D721Med (cell line): ENCODE data around the gene NLGN1.
A peak's percentile ranks its signal among the peaks of the same experiment; 100 is the strongest.

ENCODE experiments used
- DNase-seq: peaks from one replicate; pipeline ENCODE4 v3.0.0; 2011; ENCODE audit warnings: low spot score; ENCODE audit not compliant: insufficient read length
- FAIRE-seq: peaks from 2 replicates; lab custom pipeline; 2011; peaks lifted over from hg19 to GRCh38; lab: Jason Lieb, UNC
- TF ChIP-seq, protein P1 (sequence below): IDR thresholded peaks from 2 replicates; pipeline ENCODE4 v1.5.1; 2012; ENCODE audit warnings: mild to moderate bottlenecking, control low read depth; ENCODE audit not compliant: insufficient read depth; ENCODE audit errors: missing control alignments

Gene NLGN1

DNA sequence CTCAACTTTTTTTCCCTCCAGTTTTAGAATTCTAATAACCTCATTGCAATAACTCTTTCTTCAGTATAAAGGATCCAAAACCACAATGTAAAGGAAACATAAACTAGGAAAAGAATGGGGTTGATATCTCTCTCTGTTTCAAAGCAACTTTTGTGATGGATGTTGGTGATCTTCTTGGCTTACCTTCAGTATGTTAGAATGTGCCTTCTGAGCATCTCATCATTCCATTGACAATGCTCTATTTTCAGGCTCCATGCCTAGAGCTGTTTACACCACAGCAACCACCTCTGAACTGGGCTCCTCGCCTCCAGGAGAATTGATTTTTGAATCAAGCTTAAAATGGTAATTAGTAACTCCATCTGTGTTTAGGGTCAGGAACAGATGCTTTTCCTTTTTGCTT, 6.6 kb downstream of the NLGN1 start:
- no peak for FAIRE-seq
- no peak for DNase-seq
- TF ChIP-seq, protein P1, sequence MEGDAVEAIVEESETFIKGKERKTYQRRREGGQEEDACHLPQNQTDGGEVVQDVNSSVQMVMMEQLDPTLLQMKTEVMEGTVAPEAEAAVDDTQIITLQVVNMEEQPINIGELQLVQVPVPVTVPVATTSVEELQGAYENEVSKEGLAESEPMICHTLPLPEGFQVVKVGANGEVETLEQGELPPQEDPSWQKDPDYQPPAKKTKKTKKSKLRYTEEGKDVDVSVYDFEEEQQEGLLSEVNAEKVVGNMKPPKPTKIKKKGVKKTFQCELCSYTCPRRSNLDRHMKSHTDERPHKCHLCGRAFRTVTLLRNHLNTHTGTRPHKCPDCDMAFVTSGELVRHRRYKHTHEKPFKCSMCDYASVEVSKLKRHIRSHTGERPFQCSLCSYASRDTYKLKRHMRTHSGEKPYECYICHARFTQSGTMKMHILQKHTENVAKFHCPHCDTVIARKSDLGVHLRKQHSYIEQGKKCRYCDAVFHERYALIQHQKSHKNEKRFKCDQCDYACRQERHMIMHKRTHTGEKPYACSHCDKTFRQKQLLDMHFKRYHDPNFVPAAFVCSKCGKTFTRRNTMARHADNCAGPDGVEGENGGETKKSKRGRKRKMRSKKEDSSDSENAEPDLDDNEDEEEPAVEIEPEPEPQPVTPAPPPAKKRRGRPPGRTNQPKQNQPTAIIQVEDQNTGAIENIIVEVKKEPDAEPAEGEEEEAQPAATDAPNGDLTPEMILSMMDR: no peak

DNA sequence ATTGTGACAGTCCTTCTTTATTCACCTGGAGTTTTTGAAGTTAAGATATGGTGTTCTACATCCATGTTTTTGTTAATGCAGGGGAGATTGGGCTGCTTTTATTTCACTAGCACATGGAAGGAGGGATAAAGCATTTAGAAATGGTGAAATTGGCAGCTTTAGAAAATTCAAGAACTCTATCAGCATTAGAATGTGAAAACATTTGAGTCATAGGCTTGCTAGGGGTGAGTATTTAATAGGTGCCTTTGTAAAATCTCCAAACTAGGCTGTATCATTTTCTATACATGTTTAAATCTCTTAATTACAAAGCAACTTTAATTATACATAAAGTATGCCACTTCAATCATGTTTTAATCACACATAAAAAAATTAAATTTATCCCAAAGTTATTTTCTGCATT, 12.9 kb downstream of the NLGN1 start:
- TF ChIP-seq, protein P1: no peak
- FAIRE-seq: no peak
- DNase-seq: no peak

DNA sequence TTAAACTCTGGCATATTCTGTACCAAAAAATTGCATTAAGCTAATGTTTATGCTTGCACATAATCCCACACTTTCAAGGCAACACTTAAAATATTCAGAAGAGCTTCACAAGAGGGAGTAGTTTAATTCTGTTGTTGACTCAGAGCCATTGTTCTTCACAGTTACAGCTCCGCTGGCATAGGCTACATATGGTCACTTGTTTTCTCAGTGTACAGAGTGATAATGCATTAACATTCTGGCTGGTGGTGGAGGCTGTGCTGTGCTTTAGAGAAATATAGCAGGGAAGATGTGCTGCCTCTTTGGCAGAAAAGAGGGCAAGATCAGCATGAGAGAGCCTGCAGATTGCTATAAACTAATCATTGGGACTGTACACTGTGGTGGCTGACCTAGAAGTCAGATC, 13.3 kb downstream of the NLGN1 start:
- FAIRE-seq: no peak
- TF ChIP-seq, protein P1: no peak
- DNase-seq: no peak

DNA sequence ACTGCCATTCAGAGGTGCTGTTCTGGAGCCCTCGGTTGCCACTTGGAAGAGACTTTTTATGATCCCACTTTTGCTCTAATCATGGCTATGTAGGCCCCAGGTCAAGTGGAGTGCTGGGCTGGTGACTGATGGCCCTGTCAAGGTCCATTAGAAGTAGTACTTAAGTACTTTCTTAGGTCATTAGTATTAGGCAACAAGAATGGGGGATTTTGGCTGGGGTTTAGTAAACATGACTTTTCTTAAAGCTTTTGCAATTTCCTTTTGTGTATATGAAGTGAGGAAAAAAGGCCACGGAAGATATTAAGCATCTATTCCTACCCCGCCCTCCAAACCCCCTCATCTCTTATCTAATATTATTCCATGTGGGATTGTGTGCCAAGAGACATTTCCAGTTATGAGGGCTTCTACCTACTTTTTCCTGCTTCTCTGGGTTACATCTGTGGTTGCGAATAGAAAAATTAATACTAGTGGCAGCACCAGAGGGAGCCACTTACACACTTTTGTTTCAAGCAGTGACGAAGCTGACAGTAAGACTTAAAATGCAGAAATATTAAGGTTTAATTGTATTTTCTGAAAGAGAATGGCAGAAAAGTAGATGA, 13.9 kb downstream of the NLGN1 start:
- TF ChIP-seq, protein P1: peak; percentile 48
- FAIRE-seq (no peak), DNase-seq (no peak)

DNA sequence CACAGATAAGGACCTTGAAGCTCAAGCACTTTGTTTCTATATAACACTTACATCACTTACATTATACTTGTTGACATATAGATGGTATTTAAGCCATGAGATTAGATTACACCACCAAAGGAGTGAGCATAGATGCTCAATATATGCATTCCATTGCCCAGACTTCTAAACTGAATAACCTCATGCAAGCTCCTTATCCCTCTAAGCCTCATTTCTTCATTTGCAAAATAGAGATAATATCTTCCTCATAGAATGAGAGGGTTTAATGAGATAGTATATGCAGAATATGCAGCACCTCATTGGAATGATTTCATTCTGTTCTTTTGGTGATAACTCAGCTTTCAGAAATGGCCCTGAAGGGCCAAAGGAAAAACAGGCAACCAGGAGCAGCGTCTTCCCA, 18.5 kb downstream of the NLGN1 start:
- TF ChIP-seq, protein P1: no peak
- no peak for FAIRE-seq

DNA sequence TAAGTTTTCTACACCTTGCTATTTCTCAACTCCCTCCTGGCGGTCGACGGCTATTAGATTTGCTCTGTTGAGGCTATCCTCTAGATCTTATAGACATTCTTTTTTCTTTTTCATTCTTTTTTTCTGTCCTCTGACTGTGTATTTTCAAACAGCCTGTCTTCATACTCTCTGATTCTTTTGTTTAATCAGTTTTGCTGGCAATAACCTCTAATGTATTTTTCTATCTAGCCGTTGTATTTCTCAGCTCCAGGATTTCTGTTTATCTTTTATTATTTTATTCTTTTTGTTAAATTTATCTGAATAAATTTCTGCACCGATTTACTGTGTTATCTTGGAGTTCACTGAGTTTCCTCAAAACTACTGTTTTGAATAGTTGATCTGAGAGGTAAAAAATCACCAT, 31.5 kb downstream of the NLGN1 start:
- TF ChIP-seq, protein P1: no peak
- no peak for FAIRE-seq
- no peak for DNase-seq

More for the DNA sequence above, 18.5 kb downstream of the NLGN1 start:
- DNase-seq: no peak

DNA sequence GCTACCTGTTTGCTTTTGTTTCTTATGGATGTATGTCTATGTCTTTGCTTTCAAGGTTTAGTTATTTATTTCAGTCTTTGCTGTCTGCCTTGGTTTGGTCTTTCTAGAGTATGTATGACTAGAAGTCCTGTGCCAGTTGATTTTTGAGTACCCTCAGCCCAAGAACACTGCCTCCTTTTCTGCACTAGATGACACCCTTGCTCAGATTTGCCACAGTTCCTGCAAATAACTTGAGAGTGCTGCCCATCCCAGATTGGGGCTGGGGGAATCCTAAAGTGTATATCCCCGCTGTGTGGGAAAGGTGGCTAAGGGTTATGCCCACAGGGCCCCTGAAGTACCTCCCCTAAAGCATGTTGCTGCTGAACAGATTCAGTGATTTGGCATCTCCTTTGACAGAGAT, 32.0 kb downstream of the NLGN1 start:
- DNase-seq (no peak), FAIRE-seq (no peak)
- TF ChIP-seq, protein P1: no peak
